ENCODE results near the gene TSPAN9. TPM values are rescaled to one million over a fixed set of nuclear protein-coding genes. Genes with fewer than 3 reads are reported as not detected.

The TSPAN9 gene
- total RNA-seq, 4 donors from 2014 or later = 15.7 to 32.6 (median 26.2) TPM

DNA sequence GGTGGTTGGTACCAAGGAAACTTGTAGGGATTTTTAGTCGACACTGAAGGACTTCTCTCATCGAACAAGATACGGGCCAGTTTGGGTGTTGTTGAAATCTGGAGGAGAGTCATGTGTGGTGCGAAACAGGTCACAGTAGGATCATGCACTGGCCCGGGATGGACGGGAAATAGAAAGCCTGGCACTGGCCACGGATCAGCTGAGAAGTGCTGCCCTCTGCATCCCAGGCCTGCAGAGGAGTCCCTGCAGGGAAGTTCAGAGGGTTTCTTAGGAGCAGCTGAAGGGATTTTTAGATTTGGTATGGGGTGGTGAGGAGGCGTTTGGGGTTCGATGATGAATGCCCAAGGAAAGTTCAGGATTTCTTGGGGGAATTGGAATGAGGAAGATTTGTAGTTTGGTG lies 63.1 kb downstream of the TSPAN9 start:
- H3K4me3 ChIP-seq = no peak overlapping the region
- 72 to 73% methylated on average over 9 of the region's 9 CpGs for WGBS, 2 donors
- H3K27ac ChIP-seq = no peak overlapping the region

DNA sequence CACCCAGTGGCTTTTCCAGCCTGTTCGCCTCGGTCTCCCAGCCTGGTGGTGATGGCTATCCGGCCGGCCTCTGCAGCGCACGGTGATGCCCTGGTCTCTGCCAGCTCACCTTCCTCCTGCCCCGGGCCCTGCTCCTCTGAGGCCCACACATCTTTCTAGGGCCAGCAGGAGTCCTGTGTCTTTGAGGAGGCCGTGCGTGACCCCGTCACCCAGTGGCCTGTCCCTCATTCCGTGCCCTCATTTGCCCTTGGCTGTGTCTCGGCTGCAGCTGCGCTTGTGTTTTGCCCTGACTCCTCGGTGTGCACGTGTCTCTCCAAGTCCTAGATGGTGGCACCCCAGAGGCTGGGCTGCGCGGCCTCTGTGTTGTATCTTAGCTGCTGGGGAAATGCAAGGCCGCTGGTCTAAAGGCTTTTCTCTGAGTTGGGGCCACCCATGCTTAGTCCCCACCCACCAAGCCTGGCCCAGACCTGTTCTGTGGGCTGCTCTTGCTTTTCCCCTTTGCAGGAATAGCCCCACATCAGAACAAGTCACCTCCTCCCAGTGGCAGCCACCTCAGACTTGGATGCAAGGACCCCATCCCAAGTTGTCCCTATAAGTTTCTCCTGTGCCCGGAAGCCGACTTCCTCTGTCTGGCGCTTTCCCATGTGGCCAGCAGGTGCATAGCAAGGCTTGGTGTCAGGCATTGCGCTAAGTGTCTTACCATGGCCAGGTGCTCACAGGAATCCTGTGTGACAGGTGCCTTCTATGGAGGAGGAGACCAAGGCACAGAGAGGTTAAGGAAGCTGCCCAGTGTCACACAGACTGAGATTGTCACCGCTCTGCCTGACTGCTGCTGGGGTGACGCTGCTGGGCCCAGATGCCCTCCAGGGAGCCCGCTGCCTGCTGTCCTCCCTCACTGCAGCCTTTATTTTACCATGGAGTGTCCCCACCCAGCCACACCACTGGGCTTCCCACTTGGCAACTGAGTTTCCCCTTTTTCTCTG lies 64.5 kb downstream of the TSPAN9 start:
- DNase-seq (ENCODE audit: low spot score in 2 of 2) = no peak
- no peaks in the 10 kb centered on the region for H3K9me3 ChIP-seq
- no peak for TF ChIP-seq POLR2A (IDR thresholded peaks at IDR 0.05)
- no peak for TF ChIP-seq EP300 (IDR thresholded peaks at IDR 0.05)
- TF ChIP-seq, protein P1, sequence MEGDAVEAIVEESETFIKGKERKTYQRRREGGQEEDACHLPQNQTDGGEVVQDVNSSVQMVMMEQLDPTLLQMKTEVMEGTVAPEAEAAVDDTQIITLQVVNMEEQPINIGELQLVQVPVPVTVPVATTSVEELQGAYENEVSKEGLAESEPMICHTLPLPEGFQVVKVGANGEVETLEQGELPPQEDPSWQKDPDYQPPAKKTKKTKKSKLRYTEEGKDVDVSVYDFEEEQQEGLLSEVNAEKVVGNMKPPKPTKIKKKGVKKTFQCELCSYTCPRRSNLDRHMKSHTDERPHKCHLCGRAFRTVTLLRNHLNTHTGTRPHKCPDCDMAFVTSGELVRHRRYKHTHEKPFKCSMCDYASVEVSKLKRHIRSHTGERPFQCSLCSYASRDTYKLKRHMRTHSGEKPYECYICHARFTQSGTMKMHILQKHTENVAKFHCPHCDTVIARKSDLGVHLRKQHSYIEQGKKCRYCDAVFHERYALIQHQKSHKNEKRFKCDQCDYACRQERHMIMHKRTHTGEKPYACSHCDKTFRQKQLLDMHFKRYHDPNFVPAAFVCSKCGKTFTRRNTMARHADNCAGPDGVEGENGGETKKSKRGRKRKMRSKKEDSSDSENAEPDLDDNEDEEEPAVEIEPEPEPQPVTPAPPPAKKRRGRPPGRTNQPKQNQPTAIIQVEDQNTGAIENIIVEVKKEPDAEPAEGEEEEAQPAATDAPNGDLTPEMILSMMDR (IDR thresholded peaks at IDR 0.05) = no peak
- H3K36me3 ChIP-seq = no peaks in the 10 kb centered on the region
- no peaks in the 10 kb centered on the region for H3K27me3 ChIP-seq
- peaks cover 0 to 43% (median 9%) of the 10 kb centered on the region in 4 donors for H3K4me1 ChIP-seq
- no peak overlapping the region for H3K4me3 ChIP-seq
- 73 to 79% methylated on average over 25 of the region's 25 CpGs for WGBS, 2 donors
- no peak overlapping the region for H3K27ac ChIP-seq

More for the DNA sequence above, 63.1 kb downstream of the TSPAN9 start:
- Histone ChIP-seq H3K27me3 (no peaks in the 10 kb centered on the region), H3K4me1 (peaks cover 0 to 56% (median 10%) of the 10 kb centered on the region in 4 donors), H3K36me3 (no peaks in the 10 kb centered on the region), H3K9me3 (no peaks in the 10 kb centered on the region)
- no peak for DNase-seq (ENCODE audit: low spot score in 2 of 2)
- TF ChIP-seq POLR2A (IDR thresholded peaks at IDR 0.05) = no peak
- no peak for TF ChIP-seq EP300 (IDR thresholded peaks at IDR 0.05)
- TF ChIP-seq, protein P1 (IDR thresholded peaks at IDR 0.05) = no peak

DNA sequence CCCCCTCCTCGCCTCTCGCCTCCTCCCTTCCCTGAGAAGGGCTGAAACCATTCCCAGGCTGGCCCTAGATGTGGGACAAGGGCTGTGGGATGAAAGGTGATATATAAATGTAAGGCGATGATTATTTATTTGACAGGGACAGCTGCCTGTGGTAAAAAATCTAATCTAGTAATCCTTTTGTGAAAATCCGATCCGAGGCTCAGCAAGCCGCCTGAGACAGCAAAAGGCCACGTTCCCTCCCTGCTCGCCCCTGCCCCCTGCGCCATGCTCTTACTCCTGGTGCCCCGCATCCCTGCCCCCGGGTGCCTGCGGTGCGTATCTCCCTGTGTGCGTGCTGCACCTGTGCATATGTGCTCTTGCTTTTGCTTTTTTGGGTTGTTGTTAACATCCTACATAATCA lies 65.2 kb downstream of the TSPAN9 start:
- Histone ChIP-seq H3K9me3 (no peaks in the 10 kb centered on the region), H3K36me3 (no peaks in the 10 kb centered on the region), H3K4me3 (no peak overlapping the region), H3K4me1 (peaks cover 0 to 35% (median 3%) of the 10 kb centered on the region in 4 donors), H3K27ac (no peak overlapping the region), H3K27me3 (no peaks in the 10 kb centered on the region)
- no peak for TF ChIP-seq POLR2A (IDR thresholded peaks at IDR 0.05)
- TF ChIP-seq EP300 (IDR thresholded peaks at IDR 0.05) = no peak
- TF ChIP-seq, protein P1 (IDR thresholded peaks at IDR 0.05) = no peak
- 88 to 89% methylated on average over 14 of the region's 14 CpGs for WGBS, 2 donors
- no peak for DNase-seq (ENCODE audit: low spot score in 2 of 2)

DNA sequence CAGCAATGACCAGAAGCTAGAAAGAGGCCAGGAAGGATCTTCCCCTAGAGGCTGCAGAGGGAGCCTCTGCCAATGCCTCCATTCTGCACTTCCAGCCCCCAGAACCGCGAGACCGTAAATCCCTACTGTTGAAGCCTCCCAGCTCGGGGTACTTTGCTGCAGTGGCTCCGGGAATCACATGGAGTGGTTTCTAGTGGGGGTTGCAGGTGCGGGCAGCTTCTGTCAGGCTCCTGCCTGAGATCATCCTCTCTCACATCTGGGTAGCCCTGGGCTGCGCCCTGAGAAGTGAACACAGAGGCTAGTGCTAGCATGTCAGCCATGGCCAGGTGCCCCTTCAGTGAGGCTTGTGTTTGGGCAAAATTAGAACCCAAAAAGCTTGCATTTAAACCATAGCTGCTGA lies 67.3 kb downstream of the TSPAN9 start:
- H3K4me1 ChIP-seq = peaks cover 0 to 33% (median 0%) of the 10 kb centered on the region in 4 donors
- no peaks in the 10 kb centered on the region for H3K9me3 ChIP-seq
- TF ChIP-seq POLR2A (IDR thresholded peaks at IDR 0.05) = no peak
- TF ChIP-seq, protein P1 (IDR thresholded peaks at IDR 0.05) = no peak
- TF ChIP-seq EP300 (IDR thresholded peaks at IDR 0.05) = no peak
- H3K36me3 ChIP-seq = no peaks in the 10 kb centered on the region
- no peak overlapping the region for H3K4me3 ChIP-seq
- no peak overlapping the region for H3K27ac ChIP-seq
- no peak for DNase-seq (ENCODE audit: low spot score in 2 of 2)
- 84 to 89% methylated on average over 7 of the region's 7 CpGs for WGBS, 2 donors
- no peaks in the 10 kb centered on the region for H3K27me3 ChIP-seq

DNA sequence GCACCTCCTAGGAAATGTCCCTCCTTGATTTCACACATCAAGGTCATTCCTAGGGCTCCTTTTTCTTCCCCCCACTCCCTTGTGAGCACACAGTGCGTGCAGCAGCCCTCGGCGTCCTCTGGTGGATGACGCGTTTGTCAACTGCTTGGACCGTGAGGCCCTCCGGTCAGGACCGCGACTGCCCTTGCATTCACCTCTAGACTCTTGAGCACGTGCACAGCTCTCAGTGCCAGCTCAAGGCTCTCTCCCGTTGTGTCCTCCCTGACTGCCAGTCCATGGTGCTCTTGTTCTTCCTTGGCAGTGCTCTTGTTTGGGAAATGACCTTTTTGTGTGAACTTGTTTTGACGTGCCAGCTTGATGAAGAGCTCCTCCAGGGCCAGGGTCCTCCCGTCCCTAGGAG lies 67.9 kb downstream of the TSPAN9 start:
- Histone ChIP-seq H3K27ac (no peak overlapping the region), H3K27me3 (no peaks in the 10 kb centered on the region), H3K4me3 (no peak overlapping the region), H3K36me3 (no peaks in the 10 kb centered on the region), H3K4me1 (peaks cover 0 to 36% (median 0%) of the 10 kb centered on the region in 4 donors), H3K9me3 (no peaks in the 10 kb centered on the region)
- TF ChIP-seq, protein P1 (IDR thresholded peaks at IDR 0.05) = no peak
- TF ChIP-seq POLR2A (IDR thresholded peaks at IDR 0.05) = no peak
- TF ChIP-seq EP300 (IDR thresholded peaks at IDR 0.05) = no peak
- DNase-seq (ENCODE audit: low spot score in 2 of 2) = no peak
- 62% methylated on average over 13 of the region's 13 CpGs for WGBS, 2 donors

Data from tibial nerve (tissue), 4 donors.